Parathyroid adenoma (tissue), 2 donors: ENCODE measurements around the gene CRNN.

Experiments
- H2AFZ ChIP-seq: fragments of 300-600 bp; sonication (generic); one replicate; pipeline ENCODE4 v1.7.0; 2017; ENCODE audit warnings: antibody characterized with exemption, mild to moderate bottlenecking
- H3K27ac ChIP-seq: fragments of 300-600 bp; sonication (generic); one replicate; pipeline ENCODE4 v1.7.0; 2017
- H3K27me3 ChIP-seq: fragments of 300-600 bp; sonication (generic); one replicate; pipeline ENCODE4 v1.7.0; 2017; ENCODE audit warnings: low read length; ENCODE audit not compliant: control insufficient read depth, insufficient read depth
- H3K36me3 ChIP-seq: fragments of 300-600 bp; sonication (generic); one replicate; pipeline ENCODE4 v1.7.0; 2017; ENCODE audit warnings: low read length; ENCODE audit not compliant: control insufficient read depth, insufficient read depth
- H3K4me1 ChIP-seq: fragments of 300-600 bp; sonication (generic); one replicate; pipeline ENCODE4 v1.7.0; 2017; ENCODE audit warnings: control low read depth
- H3K4me2 ChIP-seq: fragments of 300-600 bp; sonication (generic); one replicate; pipeline ENCODE4 v1.7.0; 2017; ENCODE audit warnings: low read length
- H3K4me3 ChIP-seq: fragments of 300-600 bp; sonication (generic); one replicate; pipeline ENCODE4 v1.7.0; 2017; ENCODE audit warnings: low read depth, low read length
- H3K79me2 ChIP-seq: fragments of 300-600 bp; sonication (generic); one replicate; pipeline ENCODE4 v1.7.0; 2017; ENCODE audit warnings: control low read depth
- H3K9ac ChIP-seq: fragments of 300-600 bp; sonication (generic); one replicate; pipeline ENCODE4 v1.7.0; 2017; ENCODE audit warnings: mild to moderate bottlenecking
- H3K9me3 ChIP-seq: fragments of 300-600 bp; sonication (generic); one replicate; pipeline ENCODE4 v1.7.0; 2017; ENCODE audit warnings: low read length; ENCODE audit not compliant: control insufficient read depth
- CTCF ChIP-seq: fragments of 300-600 bp; sonication (generic); IDR thresholded peaks from one replicate; pipeline ENCODE4 v1.7.0; 2017; ENCODE audit warnings: antibody characterized with exemption, mild to moderate bottlenecking
- donor health status: primary hyperparathyroidism.

CRNN gene

DNA sequence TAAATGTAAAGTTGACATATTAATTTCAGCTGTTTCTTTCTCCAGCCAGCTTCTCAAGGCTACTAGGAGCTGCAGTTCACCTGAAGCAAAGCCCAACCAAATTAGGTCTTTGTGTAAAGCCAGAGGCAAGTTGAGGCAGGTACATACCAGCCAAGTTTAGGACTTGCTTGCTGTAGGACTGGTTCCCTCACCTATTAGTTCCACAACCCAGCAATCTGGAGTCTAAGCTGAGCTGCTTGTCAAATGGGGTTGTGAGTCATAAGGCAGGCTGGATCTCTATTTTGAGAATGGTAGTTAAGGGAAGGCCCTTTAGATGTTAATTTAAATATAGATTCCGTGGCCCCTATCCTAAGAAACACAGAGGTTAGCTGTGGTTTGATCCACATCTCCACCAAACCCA lies 46.6 kb downstream of the CRNN start:
- no peak overlapping the region for H3K4me3 ChIP-seq
- TF ChIP-seq CTCF: no peak
- H3K4me1 ChIP-seq: no peaks in the 10 kb centered on the region
- no peak overlapping the region for H3K27ac ChIP-seq
- H3K79me2 ChIP-seq: no peaks in the 10 kb centered on the region
- H2AFZ ChIP-seq: no peak overlapping the region
- no peaks in the 10 kb centered on the region for H3K9me3 ChIP-seq
- no peak overlapping the region for H3K4me2 ChIP-seq
- no peaks in the 10 kb centered on the region for H3K27me3 ChIP-seq
- H3K36me3 ChIP-seq: no peaks in the 10 kb centered on the region
- no peak overlapping the region for H3K9ac ChIP-seq

DNA sequence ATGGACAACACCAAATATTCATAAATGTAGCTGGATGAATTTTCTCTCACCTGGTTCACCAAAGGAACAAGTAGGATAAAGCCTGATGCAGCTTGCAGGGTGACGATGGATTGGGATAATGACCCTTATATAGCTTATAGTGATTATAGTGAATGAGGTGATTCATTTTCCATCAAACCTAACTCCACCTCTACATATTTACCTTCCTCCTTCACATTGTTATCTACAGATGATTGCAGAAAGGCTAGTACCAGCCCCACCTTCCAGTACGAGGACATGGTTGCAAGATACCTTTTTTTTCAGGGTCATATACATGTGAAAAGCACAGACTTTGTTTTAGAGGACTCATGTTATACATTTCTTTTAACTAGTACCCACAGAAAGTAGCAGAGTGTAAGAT lies 54.2 kb downstream of the CRNN start, which contains the start of gene FLG2:
Gene FLG2 (minus strand): TSS at position 101 of the 400 bp plus-strand sequence. CDS start 1,122 bp downstream, outside the sequence.
- TF ChIP-seq CTCF: no peak
- no peak within 1 kb of the TSS for H3K4me3 ChIP-seq

More for the DNA sequence above, 54.2 kb downstream of the CRNN start, which contains the start of gene FLG2:
- Histone ChIP-seq H3K27ac (no peak within 1 kb of the TSS), H3K4me2 (no peak within 1 kb of the TSS), H3K27me3 (no peaks in the 10 kb centered on the region), H3K4me1 (no peaks in the 10 kb centered on the region), H3K79me2 (no peaks in the 10 kb centered on the region), H3K9ac (no peak within 1 kb of the TSS), H3K36me3 (no peaks in the 10 kb centered on the region), H3K9me3 (no peaks in the 10 kb centered on the region), H2AFZ (no peak within 1 kb of the TSS)
